Loucy (cell line): Measurements from ENCODE around the gene NEUROD2.

Experiments used
- H2AFZ ChIP-seq: fragments of 200-600 bp; sonication (generic); 2 replicates; pipeline ENCODE4 v1.6.0; 2016; ENCODE audit warnings: antibody characterized with exemption, mild to moderate bottlenecking, low read length, moderate library complexity
- H3F3A ChIP-seq: fragments of 200-600 bp; 2 replicates; pipeline ENCODE4 v1.6.0; 2016; ENCODE audit warnings: antibody characterized with exemption, low read depth, mild to moderate bottlenecking
- H3K27me3 ChIP-seq: fragments of 200-600 bp; sonication (generic); 2 replicates; pipeline ENCODE4 v1.6.1; 2014; ENCODE audit warnings: low read length, mild to moderate bottlenecking; ENCODE audit not compliant: insufficient read depth, poor library complexity, severe bottlenecking
- H3K36me3 ChIP-seq: fragments of 200-600 bp; sonication (generic); 2 replicates; pipeline ENCODE4 v1.6.1; 2016; ENCODE audit warnings: low read length; ENCODE audit not compliant: insufficient read depth
- H3K4me1 ChIP-seq: fragments of 200-600 bp; sonication (generic); 2 replicates; pipeline ENCODE4 v1.5.1; 2014; ENCODE audit warnings: low read length, mild to moderate bottlenecking; ENCODE audit not compliant: insufficient read depth, poor library complexity, severe bottlenecking
- H3K4me2 ChIP-seq: fragments of 200-600 bp; sonication (generic); 2 replicates; pipeline ENCODE4 v1.6.0; 2014; ENCODE audit warnings: antibody characterized with exemption, low read length, low read depth, mild to moderate bottlenecking; ENCODE audit not compliant: poor library complexity, severe bottlenecking
- H3K4me3 ChIP-seq: fragments of 200-600 bp; sonication (generic); 2 replicates; pipeline ENCODE4 v1.5.1; 2014; ENCODE audit warnings: low read length, mild to moderate bottlenecking, mixed read lengths; ENCODE audit not compliant: poor library complexity, severe bottlenecking
- H3K79me2 ChIP-seq: fragments of 200-600 bp; sonication (generic); 2 replicates; pipeline ENCODE4 v1.6.1; 2014; ENCODE audit warnings: low read length; ENCODE audit not compliant: insufficient read depth
- H3K9ac ChIP-seq: fragments of 200-600 bp; sonication (generic); 2 replicates; pipeline ENCODE4 v1.6.0; 2014; ENCODE audit warnings: mild to moderate bottlenecking, low read depth, low read length, moderate library complexity; ENCODE audit not compliant: poor library complexity, severe bottlenecking
- H3K9me2 ChIP-seq: fragments of 200-600 bp; sonication (generic); replicated peaks from 2 replicates; pipeline ENCODE4 v1.6.1; 2016; ENCODE audit warnings: low read depth, low read length, mixed read lengths
- H3K9me3 ChIP-seq: fragments of 200-600 bp; sonication (generic); 2 replicates; pipeline ENCODE4 v1.6.1; 2014; ENCODE audit warnings: mild to moderate bottlenecking, antibody characterized with exemption, low read length, low read depth; ENCODE audit not compliant: insufficient read depth
- H4K20me1 ChIP-seq: fragments of 200-600 bp; sonication (generic); 2 replicates; pipeline ENCODE4 v1.6.0; 2014; ENCODE audit warnings: antibody characterized with exemption, low read length, mild to moderate bottlenecking; ENCODE audit not compliant: insufficient read depth, poor library complexity, severe bottlenecking
- EZH2phosphoT487 ChIP-seq: fragments of 200-600 bp; IDR thresholded peaks from 2 replicates; pipeline ENCODE4 v1.6.1; 2018; ENCODE audit warnings: antibody characterized with exemption, mild to moderate bottlenecking, moderate library complexity, borderline replicate concordance
- TF ChIP-seq, protein P1 (sequence below): fragments of 200-600 bp; sonication (generic); conservative IDR thresholded peaks from 2 replicates; pipeline ENCODE4 v1.5.1; 2014; ENCODE audit warnings: mild to moderate bottlenecking, antibody characterized with exemption, low read length

The NEUROD2 gene

DNA sequence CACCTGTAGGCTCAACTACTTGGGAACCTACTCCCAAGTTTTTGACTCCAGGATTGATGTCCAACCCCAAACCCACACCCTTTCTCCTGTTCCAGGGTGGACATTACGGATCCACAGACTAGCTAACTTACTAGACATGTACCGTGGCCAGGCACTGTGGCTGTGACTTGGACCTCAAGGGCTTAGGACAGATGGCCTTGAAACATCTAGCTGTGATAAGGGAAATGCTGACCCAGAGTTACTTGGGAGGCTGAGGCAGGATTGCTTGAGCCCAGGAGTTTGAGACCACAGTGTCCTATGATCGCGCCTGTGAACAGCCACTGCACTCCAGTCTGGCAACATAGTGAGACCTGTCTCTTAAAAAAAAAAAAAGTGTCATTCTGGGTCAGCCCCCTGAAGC, 33.4 kb upstream of the NEUROD2 start:
- TF ChIP-seq EZH2phosphoT487: no peak
- TF ChIP-seq, protein P1, sequence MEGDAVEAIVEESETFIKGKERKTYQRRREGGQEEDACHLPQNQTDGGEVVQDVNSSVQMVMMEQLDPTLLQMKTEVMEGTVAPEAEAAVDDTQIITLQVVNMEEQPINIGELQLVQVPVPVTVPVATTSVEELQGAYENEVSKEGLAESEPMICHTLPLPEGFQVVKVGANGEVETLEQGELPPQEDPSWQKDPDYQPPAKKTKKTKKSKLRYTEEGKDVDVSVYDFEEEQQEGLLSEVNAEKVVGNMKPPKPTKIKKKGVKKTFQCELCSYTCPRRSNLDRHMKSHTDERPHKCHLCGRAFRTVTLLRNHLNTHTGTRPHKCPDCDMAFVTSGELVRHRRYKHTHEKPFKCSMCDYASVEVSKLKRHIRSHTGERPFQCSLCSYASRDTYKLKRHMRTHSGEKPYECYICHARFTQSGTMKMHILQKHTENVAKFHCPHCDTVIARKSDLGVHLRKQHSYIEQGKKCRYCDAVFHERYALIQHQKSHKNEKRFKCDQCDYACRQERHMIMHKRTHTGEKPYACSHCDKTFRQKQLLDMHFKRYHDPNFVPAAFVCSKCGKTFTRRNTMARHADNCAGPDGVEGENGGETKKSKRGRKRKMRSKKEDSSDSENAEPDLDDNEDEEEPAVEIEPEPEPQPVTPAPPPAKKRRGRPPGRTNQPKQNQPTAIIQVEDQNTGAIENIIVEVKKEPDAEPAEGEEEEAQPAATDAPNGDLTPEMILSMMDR: no peak
- no peaks in the 10 kb centered on the region for H3K27me3 ChIP-seq
- peaks cover 57% of the 10 kb centered on the region for H3K4me1 ChIP-seq
- H3K9me3 ChIP-seq: no peaks in the 10 kb centered on the region
- H3K4me2 ChIP-seq: peak overlapping the region; percentile 95
- no peaks in the 10 kb centered on the region for H3K9me2 ChIP-seq
- peaks cover 30% of the 10 kb centered on the region for H4K20me1 ChIP-seq
- no peaks in the 10 kb centered on the region for H3K36me3 ChIP-seq
- H3K4me3 ChIP-seq: no peak overlapping the region
- no peaks in the 10 kb centered on the region for H3F3A ChIP-seq
- H3K9ac ChIP-seq: peak overlapping the region; percentile 45
- H2AFZ ChIP-seq: no peak overlapping the region
- H3K79me2 ChIP-seq: peaks cover 85% of the 10 kb centered on the region

DNA sequence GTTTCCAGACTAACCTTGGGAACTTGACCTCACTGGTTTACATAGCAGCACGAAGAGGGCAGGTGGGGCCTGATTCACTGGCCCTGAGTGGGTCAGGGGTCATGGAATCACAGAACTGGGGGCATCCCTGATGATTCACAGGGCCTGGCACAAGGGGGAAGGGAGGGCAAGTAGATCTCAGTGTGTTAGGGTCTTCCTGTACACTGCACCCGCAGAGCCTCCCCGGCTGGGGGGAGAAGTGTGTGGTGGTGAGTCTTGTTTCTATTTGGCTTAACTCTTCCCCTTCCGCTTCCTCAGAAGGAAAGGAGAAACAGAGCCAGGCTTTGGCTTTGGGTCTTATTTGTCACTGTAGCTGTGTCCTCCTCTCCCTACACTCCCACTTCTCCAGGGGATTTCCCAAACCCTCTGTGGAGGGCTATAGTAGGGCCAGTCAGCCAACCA, 32.9 kb upstream of the NEUROD2 start:
- Histone ChIP-seq H3K9ac (peak overlapping the region; percentile 85), H2AFZ (no peak overlapping the region), H3K4me3 (no peak overlapping the region), H4K20me1 (peaks cover 30% of the 10 kb centered on the region), H3F3A (no peaks in the 10 kb centered on the region), H3K4me1 (peaks cover 62% of the 10 kb centered on the region), H3K27me3 (no peaks in the 10 kb centered on the region), H3K36me3 (no peaks in the 10 kb centered on the region), H3K79me2 (peaks cover 84% of the 10 kb centered on the region), H3K9me2 (no peaks in the 10 kb centered on the region), H3K4me2 (peak overlapping the region; percentile 95), H3K9me3 (no peaks in the 10 kb centered on the region)
- TF ChIP-seq, protein P1: no peak
- no peak for TF ChIP-seq EZH2phosphoT487

DNA sequence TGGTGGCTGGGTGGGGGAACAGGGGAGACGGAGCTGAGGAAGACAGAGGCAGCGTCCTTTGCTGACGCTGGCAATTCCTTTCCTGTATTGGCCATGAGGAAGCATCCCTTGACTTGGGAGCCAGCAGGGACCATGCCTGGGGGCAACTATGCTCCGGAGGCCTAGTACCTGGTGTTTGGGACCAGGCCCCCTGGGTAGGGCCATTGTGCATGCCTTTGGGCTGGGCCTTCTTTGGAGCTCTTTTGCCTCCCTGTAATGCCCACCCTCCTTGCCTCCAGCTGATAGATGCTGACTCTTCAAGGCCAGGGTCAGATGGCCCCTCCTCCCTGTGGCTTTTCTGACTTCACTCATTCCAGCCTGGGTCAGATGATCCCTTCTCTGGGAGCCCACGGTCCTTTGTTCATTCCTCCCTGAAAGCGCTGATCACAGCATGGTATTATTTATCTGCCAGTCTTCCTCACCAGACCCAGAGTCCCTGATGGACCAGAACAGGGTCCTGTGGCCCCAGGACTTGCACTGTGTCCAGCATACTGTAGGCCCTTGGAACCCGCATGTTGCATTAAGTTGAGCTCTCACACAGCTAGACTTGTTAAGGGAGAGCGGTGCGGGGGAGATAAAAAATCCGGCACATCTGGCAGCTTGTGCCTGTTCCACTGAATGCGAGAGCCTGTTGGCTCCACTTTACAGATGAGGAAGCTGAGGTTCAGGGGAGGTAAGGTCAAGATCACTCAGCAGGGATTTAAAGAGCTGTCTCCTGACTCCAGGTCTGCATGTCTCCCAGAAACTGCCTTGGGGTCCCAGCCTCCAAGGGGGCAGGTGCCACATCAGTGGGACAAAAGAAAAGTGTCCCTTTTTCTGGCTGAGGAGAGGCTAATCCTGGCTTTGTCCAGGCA, 32.1 kb upstream of the NEUROD2 start:
- Histone ChIP-seq H2AFZ (no peak overlapping the region), H3K9ac (peak overlapping the region; percentile 85), H3K4me3 (peak overlapping the region; percentile 13), H3F3A (no peaks in the 10 kb centered on the region), H3K79me2 (peaks cover 76% of the 10 kb centered on the region), H4K20me1 (peaks cover 30% of the 10 kb centered on the region), H3K9me2 (no peaks in the 10 kb centered on the region), H3K4me2 (peak overlapping the region; percentile 95), H3K9me3 (no peaks in the 10 kb centered on the region), H3K4me1 (peaks cover 65% of the 10 kb centered on the region), H3K36me3 (no peaks in the 10 kb centered on the region), H3K27me3 (no peaks in the 10 kb centered on the region)
- TF ChIP-seq, protein P1: no peak
- no peak for TF ChIP-seq EZH2phosphoT487
